GM13976 (cell line): ENCODE results near the gene C1orf116.

Experiments
- DNase-seq: peaks from one replicate; pipeline ENCODE4 v3.0.0; 2012; ENCODE audit warnings: low spot score
- CTCF ChIP-seq: IDR thresholded peaks from 2 replicates; pipeline ENCODE4 v1.5.1; 2012; ENCODE audit warnings: borderline replicate concordance, mild to moderate bottlenecking; ENCODE audit not compliant: insufficient read depth; ENCODE audit errors: extremely low read depth, missing control alignments, control extremely low read depth
- in situ Hi-C: fragments of 300-500 bp; cut with MboI; formaldehyde crosslinking; loops from one replicate; pipeline ENCODE4 v1.12.0; 2022; ENCODE audit warnings: low sequenced_read_pairs, mixed read lengths, inconsistent platforms; ENCODE audit not compliant: unreplicated experiment

The C1orf116 gene

GRCh38 chr1:207009945-207010344 lies 22.6 kb downstream of the C1orf116 start:
- TF ChIP-seq CTCF = no peak
- no peak for DNase-seq
- in situ Hi-C loops = no loop called here

- in situ Hi-C loops = no loop called here
- no peak for DNase-seq
- no peak for TF ChIP-seq CTCF
Measured at GRCh38 chr1:207009182-207009850, 23.2 kb downstream of the C1orf116 start.

GRCh38 chr1:207007352-207008033 lies 25.1 kb downstream of the C1orf116 start:
- in situ Hi-C loops = no loop called here
- no peak for DNase-seq
- no peak for TF ChIP-seq CTCF

GRCh38 chr1:207006914-207007313 lies 25.6 kb downstream of the C1orf116 start:
- DNase-seq = no peak
- in situ Hi-C loops = no loop called here
- TF ChIP-seq CTCF = no peak

GRCh38 chr1:207006083-207006482 lies 26.5 kb downstream of the C1orf116 start:
- TF ChIP-seq CTCF = no peak
- DNase-seq = no peak
- in situ Hi-C loops = no loop called here

GRCh38 chr1:207004931-207005830 lies 27.4 kb downstream of the C1orf116 start:
- DNase-seq = peak; percentile 56
- TF ChIP-seq CTCF = peak; percentile 80
- in situ Hi-C loops = no loop called here
